OCI-LY3 (cell line): ENCODE data around the gene TPSD1.
"Not testable (repeated sequence)": the region's sequence is repeated elsewhere in the genome, so short reads cannot be mapped to it uniquely, and the experiment has no call there.

ENCODE experiments used
- H2AFZ ChIP-seq: fragments of 200-600, 300-600 bp; shearing (Covaris generic); 2 replicates; pipeline ENCODE4 v1.6.0; 2014; ENCODE audit warnings: antibody characterized with exemption, low read depth, low read length
- H3K27ac ChIP-seq: fragments of 200-600, 300-600 bp; sonication (generic); 2 replicates; pipeline ENCODE4 v1.5.1; 2014; ENCODE audit warnings: mild to moderate bottlenecking, low read length, moderate library complexity, mixed read lengths
- H3K27me3 ChIP-seq: fragments of 200-600, 300-600 bp; sonication (generic); 2 replicates; pipeline ENCODE4 v1.6.1; 2014; ENCODE audit warnings: low read depth, low read length, mixed read lengths
- H3K36me3 ChIP-seq: fragments of 200-600, 300-600 bp; sonication (generic); replicated peaks from 2 replicates; pipeline ENCODE3; 2014; ENCODE audit warnings: low read depth, low read length, mixed read lengths
- H3K4me1 ChIP-seq: fragments of 300-600, 200-600 bp; sonication (generic); 2 replicates; pipeline ENCODE4 v1.6.1; 2014; ENCODE audit warnings: low read length, mixed read lengths
- H3K4me2 ChIP-seq: fragments of 200-600, 300-600 bp; sonication (generic); 2 replicates; pipeline ENCODE4 v1.6.1; 2014; ENCODE audit warnings: low read length, mixed read lengths
- H3K4me3 ChIP-seq: fragments of 300-600, 200-600 bp; sonication (generic); 2 replicates; pipeline ENCODE4 v1.5.1; 2014; ENCODE audit warnings: antibody characterized with exemption, mild to moderate bottlenecking, low read length, moderate library complexity
- H3K79me2 ChIP-seq: fragments of 300-600, 200-600 bp; shearing (Covaris generic); 2 replicates; pipeline ENCODE4 v1.6.1; 2014; ENCODE audit warnings: mild to moderate bottlenecking, low read length, mixed read lengths
- H3K9ac ChIP-seq: fragments of 300-600, 200-600 bp; shearing (Covaris generic); 2 replicates; pipeline ENCODE4 v1.6.0; 2014; ENCODE audit warnings: mild to moderate bottlenecking, low read length, moderate library complexity
- H3K9me3 ChIP-seq: fragments of 200-600, 300-600 bp; shearing (Covaris generic); 2 replicates; pipeline ENCODE4 v1.6.1; 2014; ENCODE audit warnings: low read length, mixed read lengths; ENCODE audit not compliant: insufficient read depth
- H4K20me1 ChIP-seq: fragments of 200-600, 300-600 bp; sonication (generic); 2 replicates; pipeline ENCODE4 v1.6.1; 2016; ENCODE audit warnings: low read length, mixed read lengths; ENCODE audit not compliant: insufficient read depth

TPSD1 gene

GRCh38 chr16:1226692-1227091 is 29.2 kb upstream of the TPSD1 start:
- H3K27ac ChIP-seq, H3K9ac ChIP-seq, H3K9me3 ChIP-seq, H3K79me2 ChIP-seq, H3K27me3 ChIP-seq, H3K36me3 ChIP-seq, H3K4me2 ChIP-seq, H2AFZ ChIP-seq, H4K20me1 ChIP-seq, H3K4me3 ChIP-seq, H3K4me1 ChIP-seq: not testable (repeated sequence)

DNA sequence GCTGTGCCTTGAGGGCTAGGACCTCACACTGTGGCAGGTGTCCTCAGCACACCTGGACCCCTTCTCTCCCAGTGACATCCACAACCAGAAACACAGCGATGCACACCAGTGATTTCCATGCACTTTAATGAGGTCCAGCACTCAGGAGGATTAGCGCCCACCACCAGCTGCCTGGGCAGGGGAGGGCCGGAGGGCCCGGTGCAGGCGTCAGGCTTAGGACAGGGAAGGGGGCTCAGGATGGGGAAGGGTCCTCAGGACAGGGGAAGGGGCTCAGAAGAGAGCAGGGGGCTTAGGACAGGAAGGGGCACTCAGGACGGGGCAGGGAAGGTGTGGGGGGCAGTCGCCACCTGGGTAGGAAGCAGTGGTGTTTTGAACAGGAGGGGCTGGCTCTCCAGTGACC is 27.6 kb upstream of the TPSD1 start:
- H2AFZ ChIP-seq, H3K4me3 ChIP-seq, H3K4me2 ChIP-seq, H3K36me3 ChIP-seq, H3K4me1 ChIP-seq, H3K27me3 ChIP-seq, H3K9me3 ChIP-seq, H3K9ac ChIP-seq, H3K27ac ChIP-seq, H3K79me2 ChIP-seq, H4K20me1 ChIP-seq: not testable (repeated sequence)

- not testable (repeated sequence) for H4K20me1 ChIP-seq, H3K9ac ChIP-seq, H3K4me1 ChIP-seq, H3K4me2 ChIP-seq, H2AFZ ChIP-seq, H3K27me3 ChIP-seq, H3K27ac ChIP-seq, H3K79me2 ChIP-seq, H3K36me3 ChIP-seq, H3K9me3 ChIP-seq, H3K4me3 ChIP-seq
Observed at GRCh38 chr16:1229476-1229875, 26.4 kb upstream of the TPSD1 start.

GRCh38 chr16:1230084-1230470 is 25.8 kb upstream of the TPSD1 start, which contains the start of gene TPSB2:
Gene TPSB2, minus strand, starts transcription at chr16:1230184. Its CDS starts 233 bp downstream, at chr16:1229951.
- not testable (repeated sequence) for H3K79me2 ChIP-seq, H3K9me3 ChIP-seq, H3K27ac ChIP-seq, H3K4me3 ChIP-seq, H3K9ac ChIP-seq, H4K20me1 ChIP-seq, H2AFZ ChIP-seq, H3K27me3 ChIP-seq, H3K4me1 ChIP-seq, H3K36me3 ChIP-seq, H3K4me2 ChIP-seq

- not testable (repeated sequence) for H3K9ac ChIP-seq, H2AFZ ChIP-seq, H3K36me3 ChIP-seq, H3K4me2 ChIP-seq, H3K27ac ChIP-seq, H3K79me2 ChIP-seq, H4K20me1 ChIP-seq, H3K9me3 ChIP-seq, H3K4me1 ChIP-seq, H3K4me3 ChIP-seq, H3K27me3 ChIP-seq
Observed at GRCh38 chr16:1230471-1231212, 25.2 kb upstream of the TPSD1 start.

GRCh38 chr16:1231301-1231700 is 24.6 kb upstream of the TPSD1 start:
- H3K4me1 ChIP-seq, H3K27me3 ChIP-seq, H4K20me1 ChIP-seq, H3K4me3 ChIP-seq, H3K79me2 ChIP-seq, H3K4me2 ChIP-seq, H3K27ac ChIP-seq, H3K36me3 ChIP-seq, H3K9me3 ChIP-seq, H3K9ac ChIP-seq, H2AFZ ChIP-seq: not testable (repeated sequence)

GRCh38 chr16:1232049-1232748 is 23.7 kb upstream of the TPSD1 start:
- H3K27ac ChIP-seq, H3K4me3 ChIP-seq, H3K27me3 ChIP-seq, H3K36me3 ChIP-seq, H3K9me3 ChIP-seq, H3K9ac ChIP-seq, H3K4me2 ChIP-seq, H4K20me1 ChIP-seq, H3K79me2 ChIP-seq, H3K4me1 ChIP-seq, H2AFZ ChIP-seq: not testable (repeated sequence)

- H3K9me3 ChIP-seq, H3K27me3 ChIP-seq, H4K20me1 ChIP-seq, H3K9ac ChIP-seq, H2AFZ ChIP-seq, H3K27ac ChIP-seq, H3K4me1 ChIP-seq, H3K36me3 ChIP-seq, H3K4me3 ChIP-seq, H3K79me2 ChIP-seq, H3K4me2 ChIP-seq: not testable (repeated sequence)
Observed at GRCh38 chr16:1236659-1237058, 19.2 kb upstream of the TPSD1 start.
